Esophagus muscularis mucosa (tissue), 3 donors: ENCODE results near the gene POU2AF3.
"Not testable (repeated sequence)": the region's sequence is repeated elsewhere in the genome, so short reads cannot be mapped to it uniquely, and the experiment has no call there.

ENCODE experiments used
- CTCF ChIP-seq, 3 experiments: fragments of 200-600 bp in 2 of 3; fragments of 450-650 bp in 1 of 3; sonication (generic) in 2 of 3; IDR thresholded peaks; one replicate each; pipeline ENCODE4 v1.5.1; 2017 to 2019; ENCODE audit warnings: antibody characterized with exemption in 3 of 3, mild to moderate bottlenecking in 2 of 3, moderate library complexity in 1 of 3
- POLR2AphosphoS5 ChIP-seq, 2 donors: sonication (generic); formaldehyde crosslinking; IDR thresholded peaks; one replicate each; pipeline ENCODE4 v1.6.1; 2017; ENCODE audit warnings: antibody characterized with exemption in 2 of 2

GRCh38 chr11:111320199-111320598, 21.9 kb downstream of the POU2AF3 start:
- TF ChIP-seq POLR2AphosphoS5, CTCF (IDR thresholded peaks at IDR 0.05): not testable (repeated sequence)
